RCC 7860 (cell line): ENCODE measurements around the gene KRT37.
"Not testable (repeated sequence)": the region's sequence is repeated elsewhere in the genome, so short reads cannot be mapped to it uniquely, and the experiment has no call there.

Source experiments
- DNase-seq: peaks from one replicate; pipeline ENCODE4 v3.0.0-alpha.2; 2015; ENCODE audit warnings: low spot score
- FAIRE-seq: peaks from 2 replicates; lab custom pipeline; 2012; peaks lifted over from hg19 to GRCh38; lab: Jason Lieb, UNC

KRT37 gene

DNA sequence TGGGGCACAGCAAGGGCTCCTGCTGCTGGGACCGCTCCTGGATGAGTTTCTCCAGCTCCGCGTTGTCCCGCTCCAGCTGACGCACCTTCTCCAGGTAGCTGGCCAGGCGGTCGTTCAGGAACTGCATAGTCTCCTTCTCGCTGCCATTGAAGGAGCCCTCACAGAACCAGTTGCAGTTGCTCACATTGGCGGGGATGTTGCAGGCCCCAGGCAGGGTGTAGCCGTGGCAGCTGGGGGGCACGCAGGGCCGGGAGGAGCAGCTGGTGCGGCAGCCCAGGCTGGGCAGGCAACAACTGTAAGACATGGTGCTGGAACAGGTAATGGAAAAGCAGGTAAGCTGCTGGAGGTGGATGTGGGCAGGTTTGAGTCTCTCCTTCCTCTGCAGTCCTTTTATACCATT is 42.4 kb downstream of the KRT37 start, which contains the start of gene KRT34:
Gene KRT34, minus strand, starts transcription at position 364 of the 400 bp plus-strand sequence. Its CDS starts 60 bp downstream, at position 304.
- not testable (repeated sequence) for DNase-seq, FAIRE-seq

- peak; percentile 79 for FAIRE-seq
- peak; percentile 91 for DNase-seq
These were observed 44.3 kb downstream of the KRT37 start for GRCh38 chr17:41380091-41380490.

GRCh38 chr17:41377546-41377945 is 46.8 kb downstream of the KRT37 start:
- FAIRE-seq: no peak
- no peak for DNase-seq
